Hematopoietic multipotent progenitor cell treated with erythropoietin and hydrocortisone succinate and interleukin-3 and kit ligand, for 8 days (in vitro differentiated cells): Measurements from ENCODE around the gene FOXO4.

Source experiments
- DNase-seq: peaks from one replicate; pipeline ENCODE4 v3.0.0-alpha.2; 2015

FOXO4 gene

DNA sequence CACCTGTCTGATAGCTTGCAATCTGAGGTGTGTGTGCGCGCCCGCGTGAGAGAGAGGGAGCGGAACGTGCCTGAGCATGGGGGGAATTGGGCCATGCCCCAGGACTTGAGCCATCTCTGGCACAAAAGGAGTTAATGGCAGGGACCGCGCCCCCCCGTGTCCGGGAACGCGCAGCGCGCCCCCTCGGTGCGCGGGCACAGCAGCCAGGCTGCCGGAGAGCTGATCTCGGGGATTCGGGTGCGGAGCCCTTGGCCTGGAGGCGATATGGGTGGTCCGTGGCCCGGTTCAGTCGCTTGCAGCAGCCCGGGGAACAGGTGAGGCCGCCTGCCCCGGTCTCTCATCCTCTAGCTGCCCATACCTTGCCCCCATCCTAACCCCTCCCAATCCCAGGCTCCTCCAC lies 49.0 kb downstream of the FOXO4 start, which contains the start of gene NLGN3:
Gene NLGN3 (plus strand): TSS at position 191 of the 400 bp plus-strand sequence. CDS start 2,909 bp downstream, outside the sequence.
- DNase-seq = no peak

DNA sequence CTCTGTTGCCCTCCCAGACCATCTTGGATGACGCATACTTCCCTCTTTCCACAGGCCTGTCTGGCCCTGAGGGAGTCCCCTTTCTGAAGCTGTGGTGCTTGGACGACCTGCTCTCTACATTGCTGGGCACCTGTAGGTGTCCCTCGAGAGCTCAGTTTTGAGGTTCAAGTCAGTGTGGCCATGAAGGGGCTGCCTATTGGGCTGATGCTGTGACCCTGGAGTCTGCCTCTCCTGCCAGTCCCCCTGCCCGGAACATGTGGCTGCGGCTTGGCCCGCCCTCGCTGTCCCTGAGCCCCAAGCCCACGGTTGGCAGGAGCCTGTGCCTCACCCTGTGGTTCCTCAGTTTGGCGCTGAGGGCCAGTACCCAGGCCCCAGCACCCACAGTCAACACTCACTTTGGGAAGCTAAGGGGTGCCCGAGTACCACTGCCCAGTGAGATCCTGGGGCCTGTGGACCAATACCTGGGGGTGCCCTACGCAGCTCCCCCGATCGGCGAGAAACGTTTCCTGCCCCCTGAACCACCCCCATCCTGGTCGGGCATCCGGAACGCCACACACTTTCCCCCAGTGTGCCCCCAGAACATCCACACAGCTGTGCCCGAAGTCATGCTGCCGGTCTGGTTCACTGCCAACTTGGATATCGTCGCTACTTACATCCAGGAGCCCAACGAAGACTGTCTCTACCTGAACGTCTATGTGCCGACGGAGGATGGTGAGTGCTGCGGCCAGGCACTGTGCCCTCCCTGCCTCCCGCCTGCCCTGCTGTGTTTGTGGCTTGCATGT lies 52.0 kb downstream of the FOXO4 start:
- DNase-seq = no peak

GRCh38 chrX:71148278-71148663 lies 52.6 kb downstream of the FOXO4 start:
- DNase-seq = no peak

- DNase-seq = no peak
Measured at GRCh38 chrX:71151366-71151765, 55.7 kb downstream of the FOXO4 start.
